HS-5 (cell line): ENCODE data around the gene SLC43A2.
"Not testable (repeated sequence)": the region's sequence is repeated elsewhere in the genome, so short reads cannot be mapped to it uniquely, and the experiment has no call there.

Experiments
- DNase-seq: peaks from one replicate; pipeline ENCODE4 v3.0.0-alpha.2; 2012; ENCODE audit warnings: low read depth

The SLC43A2 gene

DNA sequence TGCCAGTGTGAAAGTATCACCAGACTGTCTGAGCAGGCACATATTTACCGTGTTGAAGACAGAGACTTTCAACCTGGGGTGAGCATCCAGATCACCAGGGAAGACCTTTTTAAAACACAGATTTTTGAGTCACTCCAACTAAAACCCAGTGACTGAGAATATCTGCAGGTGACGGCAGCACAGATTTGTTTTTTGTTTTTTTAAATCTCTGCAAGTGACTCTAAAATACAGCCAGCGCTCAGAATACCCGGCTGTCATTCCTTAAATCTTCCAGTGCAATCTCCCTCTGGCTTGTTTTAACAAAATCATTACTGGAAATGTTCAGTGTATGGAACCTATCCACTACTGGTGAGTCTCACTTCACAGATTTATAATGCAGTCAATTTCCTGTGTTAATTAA, 92.9 kb downstream of the SLC43A2 start:
- DNase-seq = no peak

DNA sequence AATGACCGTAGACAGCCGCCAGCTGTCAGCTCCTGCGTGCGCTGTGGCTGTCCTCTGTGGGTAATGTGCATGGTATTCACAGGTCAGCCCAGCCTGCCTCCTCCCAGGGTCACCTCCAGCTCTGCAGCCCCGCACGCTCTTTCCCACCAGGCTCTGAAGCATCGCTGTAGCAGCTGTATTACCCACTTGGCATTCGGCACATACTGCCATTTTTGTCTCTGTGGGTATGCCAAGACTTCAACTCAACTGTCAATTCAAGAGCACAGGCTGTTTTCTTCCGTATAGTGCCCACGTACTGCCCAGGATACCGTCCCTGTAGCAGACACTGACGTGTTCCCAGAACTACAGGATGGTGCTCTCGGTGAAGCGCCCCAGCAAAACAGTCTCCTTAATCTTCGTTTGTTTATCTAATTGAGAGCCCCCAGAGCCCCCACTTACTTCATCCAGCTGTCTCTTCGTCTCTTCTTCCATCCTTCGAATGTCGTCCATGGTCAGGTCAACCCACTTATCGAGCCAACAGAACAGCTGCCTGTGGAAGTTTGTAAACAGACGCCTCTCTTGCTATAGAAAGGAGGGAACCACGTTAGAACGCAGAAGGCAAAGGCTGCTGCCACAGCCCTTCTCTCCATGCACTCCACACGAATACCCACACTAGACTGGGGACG, 94.8 kb downstream of the SLC43A2 start:
- DNase-seq = no peak

DNA sequence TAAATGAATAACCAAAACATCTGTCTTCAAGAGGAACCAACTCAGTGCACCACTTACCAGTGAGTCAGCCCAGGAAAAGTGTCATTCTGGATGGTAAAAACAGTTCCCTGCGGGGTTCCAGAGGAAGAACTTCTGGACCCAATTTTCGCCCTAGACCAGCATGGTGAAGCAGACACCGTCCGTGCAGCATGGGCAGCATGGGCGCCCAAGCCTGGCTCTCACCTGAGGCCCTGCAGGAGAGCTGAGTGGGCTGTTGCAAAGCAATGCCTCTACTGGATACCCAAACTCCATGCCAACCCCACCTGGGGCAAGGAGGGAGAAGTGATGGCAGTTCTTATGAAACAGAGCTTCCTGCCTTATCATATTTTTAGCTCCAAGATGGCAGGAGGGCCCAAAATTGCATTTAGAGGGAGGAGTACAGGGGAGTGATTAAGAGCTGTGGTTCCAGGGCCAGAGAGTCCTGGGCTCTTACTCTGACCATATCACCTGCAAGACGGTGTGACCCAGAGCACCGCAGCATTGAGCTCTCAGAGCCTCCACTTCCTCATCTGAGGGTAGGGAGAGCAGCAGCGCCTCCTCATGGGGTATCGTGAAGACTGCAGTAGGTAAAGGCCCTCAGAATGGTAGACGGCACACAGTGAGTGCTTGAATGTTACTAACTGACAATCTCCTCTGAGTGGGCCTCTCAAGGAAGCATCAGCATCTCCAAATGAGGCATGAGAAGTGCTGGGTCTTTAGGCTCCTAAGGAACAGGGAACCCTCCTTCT, 95.6 kb downstream of the SLC43A2 start:
- no peak for DNase-seq

- DNase-seq = no peak
These were observed 98.8 kb downstream of the SLC43A2 start for GRCh38 chr17:1529863-1530262.

GRCh38 chr17:1526876-1527275, 101.8 kb downstream of the SLC43A2 start:
- not testable (repeated sequence) for DNase-seq

- no peak for DNase-seq
These were observed 106.0 kb downstream of the SLC43A2 start for GRCh38 chr17:1522626-1523025.

DNA sequence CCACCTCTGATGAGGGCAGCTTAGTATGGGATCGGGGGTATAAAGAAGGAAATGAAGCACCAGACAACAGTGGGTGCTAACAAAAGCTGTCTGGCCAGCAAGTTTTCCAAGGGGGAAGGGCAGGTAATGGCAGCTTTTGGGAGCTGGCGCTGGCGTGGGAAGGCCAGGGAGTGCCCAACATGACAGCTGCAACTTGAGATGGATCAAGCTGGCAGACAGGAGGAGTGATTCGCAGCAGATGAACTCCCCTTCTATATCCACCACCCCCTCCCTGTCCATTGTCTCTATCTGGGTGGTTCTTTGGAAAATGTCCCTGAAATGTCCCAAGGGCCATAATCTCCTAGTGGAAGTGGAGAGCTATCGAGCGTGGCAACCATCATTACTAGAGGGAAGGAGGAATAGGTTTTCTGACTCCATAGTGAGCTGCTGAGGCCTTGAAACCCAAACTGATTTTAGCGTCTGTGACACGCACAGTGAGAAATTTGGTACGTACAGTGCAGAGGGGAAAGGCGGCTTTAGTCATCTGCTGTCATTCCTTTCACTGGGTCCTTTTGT, 107.5 kb downstream of the SLC43A2 start:
- DNase-seq = no peak

DNA sequence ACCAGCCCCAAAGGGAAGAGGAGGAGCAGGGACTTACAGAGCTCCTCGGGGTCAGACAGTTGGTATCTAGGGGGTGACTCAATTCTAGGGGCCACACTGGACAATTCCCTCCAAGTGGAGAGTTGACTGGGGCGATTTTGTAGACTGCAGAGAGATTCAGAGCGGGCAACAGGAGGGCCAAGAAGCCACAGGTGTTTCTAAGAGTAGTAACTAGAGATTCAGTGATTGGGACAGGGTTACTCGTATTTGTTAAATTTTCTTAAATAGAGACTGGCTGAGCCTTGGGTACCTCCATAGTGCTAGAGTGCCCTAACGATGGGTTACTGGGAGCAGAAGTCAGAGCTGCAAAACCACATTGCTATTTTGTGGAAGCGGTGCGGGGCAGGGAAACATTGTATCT, 109.0 kb downstream of the SLC43A2 start:
- DNase-seq = no peak
